Measurements from ENCODE around the gene DNAH9. TPM values are rescaled to one million over a fixed set of nuclear protein-coding genes. Genes with fewer than 3 reads are reported as not detected.

DNAH9 gene, protein sequence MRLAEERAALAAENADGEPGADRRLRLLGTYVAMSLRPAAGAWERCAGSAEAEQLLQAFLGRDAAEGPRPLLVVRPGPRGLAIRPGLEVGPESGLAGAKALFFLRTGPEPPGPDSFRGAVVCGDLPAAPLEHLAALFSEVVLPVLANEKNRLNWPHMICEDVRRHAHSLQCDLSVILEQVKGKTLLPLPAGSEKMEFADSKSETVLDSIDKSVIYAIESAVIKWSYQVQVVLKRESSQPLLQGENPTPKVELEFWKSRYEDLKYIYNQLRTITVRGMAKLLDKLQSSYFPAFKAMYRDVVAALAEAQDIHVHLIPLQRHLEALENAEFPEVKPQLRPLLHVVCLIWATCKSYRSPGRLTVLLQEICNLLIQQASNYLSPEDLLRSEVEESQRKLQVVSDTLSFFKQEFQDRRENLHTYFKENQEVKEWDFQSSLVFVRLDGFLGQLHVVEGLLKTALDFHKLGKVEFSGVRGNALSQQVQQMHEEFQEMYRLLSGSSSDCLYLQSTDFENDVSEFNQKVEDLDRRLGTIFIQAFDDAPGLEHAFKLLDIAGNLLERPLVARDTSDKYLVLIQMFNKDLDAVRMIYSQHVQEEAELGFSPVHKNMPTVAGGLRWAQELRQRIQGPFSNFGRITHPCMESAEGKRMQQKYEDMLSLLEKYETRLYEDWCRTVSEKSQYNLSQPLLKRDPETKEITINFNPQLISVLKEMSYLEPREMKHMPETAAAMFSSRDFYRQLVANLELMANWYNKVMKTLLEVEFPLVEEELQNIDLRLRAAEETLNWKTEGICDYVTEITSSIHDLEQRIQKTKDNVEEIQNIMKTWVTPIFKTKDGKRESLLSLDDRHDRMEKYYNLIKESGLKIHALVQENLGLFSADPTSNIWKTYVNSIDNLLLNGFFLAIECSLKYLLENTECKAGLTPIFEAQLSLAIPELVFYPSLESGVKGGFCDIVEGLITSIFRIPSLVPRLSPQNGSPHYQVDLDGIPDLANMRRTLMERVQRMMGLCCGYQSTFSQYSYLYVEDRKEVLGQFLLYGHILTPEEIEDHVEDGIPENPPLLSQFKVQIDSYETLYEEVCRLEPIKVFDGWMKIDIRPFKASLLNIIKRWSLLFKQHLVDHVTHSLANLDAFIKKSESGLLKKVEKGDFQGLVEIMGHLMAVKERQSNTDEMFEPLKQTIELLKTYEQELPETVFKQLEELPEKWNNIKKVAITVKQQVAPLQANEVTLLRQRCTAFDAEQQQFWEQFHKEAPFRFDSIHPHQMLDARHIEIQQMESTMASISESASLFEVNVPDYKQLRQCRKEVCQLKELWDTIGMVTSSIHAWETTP (N-terminal part only)
- total RNA-seq (2014; rRNA removed; shearing (Covaris generic)): 2.9 and 3.6 TPM in 2 replicates
- polyA plus RNA-seq (2015; cell fraction: cytosol; rRNA removed): 0.29 and 2.0 TPM in 2 replicates
- polyA plus RNA-seq (2015; cell fraction: nucleus; rRNA removed): 0.28 and 2.4 TPM in 2 replicates

DNA sequence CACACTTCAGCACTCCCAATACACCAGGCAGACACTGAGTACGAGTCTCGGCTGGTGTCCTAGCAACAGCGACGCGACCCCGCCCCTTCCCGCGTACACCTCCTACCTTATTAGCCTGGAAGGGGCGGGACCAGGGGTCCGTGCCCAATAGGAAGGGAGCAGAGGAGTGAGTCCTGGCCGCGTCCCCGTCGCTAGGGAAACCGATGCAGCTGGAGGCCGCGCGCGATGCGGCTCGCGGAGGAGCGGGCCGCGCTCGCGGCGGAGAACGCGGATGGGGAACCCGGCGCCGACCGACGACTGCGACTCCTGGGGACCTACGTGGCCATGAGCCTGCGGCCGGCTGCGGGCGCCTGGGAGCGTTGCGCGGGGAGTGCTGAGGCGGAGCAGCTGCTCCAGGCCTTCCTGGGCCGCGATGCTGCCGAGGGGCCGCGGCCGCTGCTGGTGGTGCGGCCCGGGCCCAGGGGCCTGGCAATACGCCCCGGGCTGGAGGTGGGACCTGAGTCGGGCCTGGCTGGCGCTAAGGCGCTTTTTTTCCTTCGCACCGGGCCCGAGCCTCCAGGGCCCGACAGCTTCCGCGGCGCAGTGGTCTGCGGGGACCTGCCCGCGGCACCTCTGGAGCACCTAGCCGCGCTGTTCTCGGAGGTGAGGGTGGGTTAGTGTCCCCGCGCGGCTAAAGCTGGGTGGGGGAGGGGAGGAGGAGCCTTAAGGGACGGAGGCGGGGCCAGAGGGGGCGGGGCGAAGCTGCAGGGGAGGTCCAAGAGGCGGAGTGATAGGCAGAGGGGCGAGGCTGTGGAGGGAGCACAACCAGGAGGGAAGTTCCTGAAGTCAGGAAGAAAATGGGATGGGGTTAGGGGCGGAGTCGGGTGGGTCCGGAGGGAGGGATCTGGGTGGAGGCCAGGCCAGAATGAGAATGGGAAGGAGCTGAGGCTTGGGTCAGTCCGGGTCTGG lies at the start of gene DNAH9:
Gene DNAH9, plus strand, starts transcription at position 197 of the 948 bp plus-strand sequence. Its CDS starts 29 bp downstream, at position 226.
- in situ Hi-C loops (cut with HindIII; ENCODE audit: low pct_unique_long_range_greater_than_20kb, low sequenced_read_pairs): no loop called here
- DNase-seq (ENCODE audit: low read depth, low spot score): peak; percentile 93

DNA sequence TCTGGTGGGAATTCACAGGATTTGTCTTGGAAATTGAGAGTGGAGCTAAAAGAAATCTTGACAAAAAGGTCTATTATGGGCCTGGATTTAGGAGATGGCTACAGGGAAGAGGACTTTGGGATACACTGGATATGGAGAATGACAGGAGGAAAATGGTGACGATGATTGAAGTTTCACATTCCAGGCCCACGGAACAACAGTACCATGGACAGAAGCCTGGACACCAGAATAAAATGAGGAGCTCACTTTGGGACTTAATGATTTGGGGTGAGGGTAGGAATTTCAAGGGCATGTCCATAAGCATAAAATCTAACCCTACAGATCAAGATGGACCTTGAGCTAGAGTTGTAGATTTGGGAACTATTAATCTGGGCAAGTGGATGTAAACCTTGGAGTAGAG lies 47.8 kb upstream of the DNAH9 start:
- DNase-seq (ENCODE audit: low read depth, low spot score): no peak
- in situ Hi-C loops (cut with HindIII; ENCODE audit: low pct_unique_long_range_greater_than_20kb, low sequenced_read_pairs): no loop called here

DNA sequence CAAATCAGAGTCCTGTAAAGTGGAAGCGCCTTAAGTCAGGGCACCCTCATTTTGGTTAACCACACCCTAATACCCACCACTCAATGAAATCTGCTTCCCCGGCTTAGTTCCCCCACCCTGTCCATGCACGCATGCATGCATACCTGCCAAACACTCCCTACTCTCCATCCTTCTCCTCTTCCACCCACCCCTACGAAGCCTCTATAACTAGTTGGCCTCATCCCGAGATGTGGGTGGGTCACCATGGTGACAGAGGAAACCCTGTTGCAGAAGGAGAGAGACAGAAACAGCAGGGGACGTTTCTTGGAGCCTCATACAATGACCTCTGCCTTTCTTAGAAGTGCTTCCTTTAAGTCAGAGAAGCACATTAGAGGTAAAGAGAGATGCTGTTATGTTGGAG lies 46.8 kb upstream of the DNAH9 start:
- in situ Hi-C loops (cut with HindIII; ENCODE audit: low pct_unique_long_range_greater_than_20kb, low sequenced_read_pairs): no loop called here

GRCh38 chr17:11553135-11553534 lies 45.1 kb upstream of the DNAH9 start:
- DNase-seq (ENCODE audit: low read depth, low spot score): no peak
- in situ Hi-C loops (cut with HindIII; ENCODE audit: low pct_unique_long_range_greater_than_20kb, low sequenced_read_pairs): no loop called here

More for the DNA sequence above, 46.8 kb upstream of the DNAH9 start:
- DNase-seq (ENCODE audit: low read depth, low spot score): no peak

- no peak for DNase-seq (ENCODE audit: low read depth, low spot score)
- in situ Hi-C loops (cut with HindIII; ENCODE audit: low pct_unique_long_range_greater_than_20kb, low sequenced_read_pairs): no loop called here
These were observed 44.2 kb upstream of the DNAH9 start for GRCh38 chr17:11554042-11554441.

- no peak for DNase-seq (ENCODE audit: low read depth, low spot score)
- in situ Hi-C loops (cut with HindIII; ENCODE audit: low pct_unique_long_range_greater_than_20kb, low sequenced_read_pairs): no loop called here
These were observed 43.7 kb upstream of the DNAH9 start for GRCh38 chr17:11554542-11554941.

GRCh38 chr17:11555530-11555929 lies 42.7 kb upstream of the DNAH9 start:
- in situ Hi-C loops (cut with HindIII; ENCODE audit: low pct_unique_long_range_greater_than_20kb, low sequenced_read_pairs): no loop called here
- no peak for DNase-seq (ENCODE audit: low read depth, low spot score)

DNA sequence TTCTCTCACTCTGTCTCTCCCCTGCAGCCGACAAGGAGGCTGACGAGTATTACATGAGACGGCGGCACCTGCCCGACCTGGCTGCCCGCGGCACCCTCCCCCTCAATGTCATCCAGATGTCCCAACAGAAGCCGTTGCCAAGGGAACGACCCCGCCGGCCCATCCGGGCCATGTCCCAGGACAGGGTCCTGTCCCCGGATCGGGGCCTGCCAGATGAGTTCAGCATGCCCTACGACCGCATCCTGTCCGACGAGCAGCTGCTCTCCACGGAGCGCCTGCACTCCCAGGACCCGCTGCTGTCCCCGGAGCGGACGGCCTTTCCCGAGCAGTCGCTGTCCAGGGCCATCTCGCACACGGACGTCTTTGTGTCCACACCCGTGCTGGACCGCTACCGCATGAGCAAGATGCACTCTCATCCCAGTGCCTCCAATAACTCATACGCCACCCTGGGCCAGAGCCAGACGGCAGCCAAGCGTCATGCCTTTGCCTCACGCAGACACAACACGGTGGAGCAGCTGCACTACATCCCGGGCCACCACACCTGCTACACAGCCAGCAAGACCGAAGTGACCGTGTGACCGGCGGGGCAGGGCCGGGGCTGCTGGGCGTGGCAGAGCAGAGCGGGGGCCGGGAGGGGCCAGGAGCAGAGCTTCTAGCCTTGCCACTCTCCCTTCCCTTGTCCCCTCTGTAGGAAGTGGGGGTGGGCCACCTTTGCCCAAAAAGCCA lies 40.4 kb upstream of the DNAH9 start:
- DNase-seq (ENCODE audit: low read depth, low spot score): no peak
- in situ Hi-C loops (cut with HindIII; ENCODE audit: low pct_unique_long_range_greater_than_20kb, low sequenced_read_pairs): no loop called here

- DNase-seq (ENCODE audit: low read depth, low spot score): no peak
- in situ Hi-C loops (cut with HindIII; ENCODE audit: low pct_unique_long_range_greater_than_20kb, low sequenced_read_pairs): no loop called here
These were observed 39.5 kb upstream of the DNAH9 start for GRCh38 chr17:11558681-11559234.

GRCh38 chr17:11559601-11560000 lies 38.7 kb upstream of the DNAH9 start:
- in situ Hi-C loops (cut with HindIII; ENCODE audit: low pct_unique_long_range_greater_than_20kb, low sequenced_read_pairs): no loop called here
- no peak for DNase-seq (ENCODE audit: low read depth, low spot score)

- in situ Hi-C loops (cut with HindIII; ENCODE audit: low pct_unique_long_range_greater_than_20kb, low sequenced_read_pairs): no loop called here
- DNase-seq (ENCODE audit: low read depth, low spot score): no peak
These were observed 37.0 kb upstream of the DNAH9 start for GRCh38 chr17:11561281-11561680.

DNA sequence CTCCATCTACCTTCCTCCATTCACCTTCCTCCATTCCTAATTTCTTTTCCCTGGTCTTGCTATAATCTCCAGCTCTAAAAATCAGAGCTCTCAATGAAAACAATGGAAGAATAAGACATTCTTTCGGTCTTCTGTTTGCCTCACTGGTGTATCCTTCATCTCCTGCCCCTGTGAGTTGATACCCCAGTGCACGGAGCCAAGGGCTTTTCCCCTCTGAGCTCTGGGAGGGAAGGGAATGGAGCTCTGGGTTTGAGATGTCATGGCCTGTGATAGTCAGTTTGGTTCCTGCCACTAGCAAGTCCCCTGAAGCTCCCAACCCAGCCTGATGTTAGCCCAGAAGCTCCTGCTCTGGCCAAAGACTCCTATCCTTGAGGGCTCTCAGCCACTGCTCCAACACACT lies 36.6 kb upstream of the DNAH9 start:
- no peak for DNase-seq (ENCODE audit: low read depth, low spot score)
- in situ Hi-C loops (cut with HindIII; ENCODE audit: low pct_unique_long_range_greater_than_20kb, low sequenced_read_pairs): no loop called here

DNA sequence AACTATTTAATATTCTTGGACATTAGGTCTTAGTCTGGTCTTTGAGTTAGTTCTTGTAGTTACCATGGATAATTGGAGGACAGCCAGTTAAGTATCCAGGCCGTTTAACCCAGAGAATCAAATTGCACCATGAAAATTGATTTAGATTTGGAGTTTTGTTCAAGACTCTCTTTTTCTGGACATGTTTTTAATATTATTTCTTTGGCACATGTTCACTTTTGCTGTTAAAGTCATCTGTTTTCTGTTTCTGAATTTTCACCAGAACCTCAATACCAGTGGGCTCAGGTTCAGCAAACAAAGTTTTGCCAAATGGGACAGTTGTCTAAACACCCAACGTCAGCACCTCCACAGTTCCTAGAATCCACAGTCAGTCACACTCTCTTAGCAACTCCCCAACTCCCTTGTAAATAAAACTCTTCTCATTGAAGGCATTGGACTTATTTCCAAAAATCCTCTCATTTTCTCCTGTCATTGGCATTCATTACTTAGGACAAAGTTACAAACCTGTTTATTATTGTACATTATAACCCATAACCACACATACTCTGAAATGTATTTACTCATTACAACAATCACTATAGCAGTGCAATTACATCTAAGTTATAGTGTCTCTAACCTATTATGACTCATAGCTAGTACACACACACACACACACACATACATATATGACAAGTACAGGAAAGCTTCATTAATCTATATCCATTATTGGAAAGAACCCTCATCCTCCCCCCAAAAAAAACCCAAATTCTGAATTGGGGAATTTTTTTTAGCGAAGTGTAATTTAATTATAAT lies 33.5 kb upstream of the DNAH9 start:
- in situ Hi-C loops (cut with HindIII; ENCODE audit: low pct_unique_long_range_greater_than_20kb, low sequenced_read_pairs): no loop called here
- no peak for DNase-seq (ENCODE audit: low read depth, low spot score)

- in situ Hi-C loops (cut with HindIII; ENCODE audit: low pct_unique_long_range_greater_than_20kb, low sequenced_read_pairs): no loop called here
- no peak for DNase-seq (ENCODE audit: low read depth, low spot score)
These were observed 32.7 kb upstream of the DNAH9 start for GRCh38 chr17:11565591-11565990.

GRCh38 chr17:11578998-11579397 lies 19.3 kb upstream of the DNAH9 start:
- in situ Hi-C loops (cut with HindIII; ENCODE audit: low pct_unique_long_range_greater_than_20kb, low sequenced_read_pairs): no loop called here
- no peak for DNase-seq (ENCODE audit: low read depth, low spot score)
